WTC11 (cell line): ENCODE data around the gene RIBC1. TPM values are rescaled to one million over a fixed set of nuclear protein-coding genes. Genes with fewer than 3 reads are reported as not detected.

Experiments
- ATAC-seq: fragments of 200-7000 bp; cut with Tn5 transposase; 2 replicates; pipeline ENCODE4 v1.10.0; 2021; ENCODE audit warnings: mild to moderate bottlenecking, moderate library complexity
- CTCF ChIA-PET: fragments of 300-600 bp; sonication (Branson Sonifier 250); formaldehyde crosslinking; loops from one replicate; lab custom pipeline; 2021; ENCODE audit warnings: antibody characterized with exemption; lab: Charles Lee
- POLR2A ChIA-PET: fragments of 350-600 bp; sonication (Branson Sonifier 250); formaldehyde crosslinking; loops from one replicate; lab custom pipeline; 2021; ENCODE audit warnings: antibody characterized with exemption; lab: Charles Lee
- DNase-seq: peaks from one replicate; pipeline ENCODE4 v3.0.0; 2021; ENCODE audit warnings: low spot score
- H3K27ac Mint-ChIP-seq: 2 replicates; pipeline ENCODE4 v1.8.0; 2021; ENCODE audit warnings: mixed read lengths
- H3K27me3 Mint-ChIP-seq: 2 replicates; pipeline ENCODE4 v1.8.0; 2021; ENCODE audit warnings: low read depth, mild to moderate bottlenecking, moderate library complexity, mixed read lengths
- H3K36me3 Mint-ChIP-seq: 2 replicates; pipeline ENCODE4 v1.8.0; 2021; ENCODE audit warnings: mixed read lengths
- H3K4me1 Mint-ChIP-seq: 2 replicates; pipeline ENCODE4 v1.8.0; 2022; ENCODE audit warnings: mixed read lengths
- H3K4me3 Mint-ChIP-seq: 2 replicates; pipeline ENCODE4 v1.8.0; 2021; ENCODE audit warnings: mild to moderate bottlenecking, moderate library complexity, mixed read lengths
- H3K9me3 Mint-ChIP-seq: 2 replicates; pipeline ENCODE4 v1.8.0; 2021; ENCODE audit warnings: mixed read lengths
- ATF1 ChIP-seq: sonication (generic); formaldehyde crosslinking; IDR thresholded peaks from 2 replicates; pipeline ENCODE4 v1.8.1; 2023; ENCODE audit warnings: mild to moderate bottlenecking, moderate library complexity, missing genetic modification reagents
- ATF2 ChIP-seq: sonication (generic); formaldehyde crosslinking; IDR thresholded peaks from 2 replicates; pipeline ENCODE4 v1.8.1; 2022; ENCODE audit warnings: low read depth, missing genetic modification reagents, borderline replicate concordance
- CDX4 ChIP-seq: fragments of 250-450 bp; sonication (Bioruptor Pico); IDR thresholded peaks from 2 replicates; pipeline ENCODE4 v1.9.0; 2021; ENCODE audit warnings: moderate library complexity, mild to moderate bottlenecking, inconsistent platforms, borderline replicate concordance
- E2F4 ChIP-seq: sonication (generic); formaldehyde crosslinking; IDR thresholded peaks from 2 replicates; pipeline ENCODE4 v1.8.1; 2022; ENCODE audit warnings: low read depth, mild to moderate bottlenecking, moderate library complexity, missing genetic modification reagents, borderline replicate concordance
- EMX1 ChIP-seq: fragments of 250-450 bp; sonication (Bioruptor Pico); IDR thresholded peaks from 2 replicates; pipeline ENCODE4 v1.8.0; 2021; ENCODE audit warnings: mild to moderate bottlenecking
- ESRRA ChIP-seq: sonication (generic); formaldehyde crosslinking; IDR thresholded peaks from 2 replicates; pipeline ENCODE4 v1.8.1; 2022; ENCODE audit warnings: mild to moderate bottlenecking, missing genetic modification reagents, borderline replicate concordance
- FOXJ3 ChIP-seq: sonication (generic); formaldehyde crosslinking; IDR thresholded peaks from 2 replicates; pipeline ENCODE4 v1.9.0; 2021; ENCODE audit warnings: missing genetic modification reagents, mild to moderate bottlenecking, borderline replicate concordance
- FOXP4 ChIP-seq: sonication (generic); formaldehyde crosslinking; IDR thresholded peaks from 2 replicates; pipeline ENCODE4 v1.8.0; 2022; ENCODE audit warnings: mild to moderate bottlenecking, missing genetic modification reagents
- GABPB1 ChIP-seq: sonication (generic); formaldehyde crosslinking; IDR thresholded peaks from 2 replicates; pipeline ENCODE4 v1.8.1; 2023; ENCODE audit warnings: mild to moderate bottlenecking, missing genetic modification reagents
- HMGA2 ChIP-seq: fragments of 250-450 bp; sonication (Bioruptor Pico); IDR thresholded peaks from 2 replicates; pipeline ENCODE4 v1.4.0; 2021; ENCODE audit warnings: mild to moderate bottlenecking, moderate library complexity
- IRF1 ChIP-seq: sonication (generic); formaldehyde crosslinking; IDR thresholded peaks from 2 replicates; pipeline ENCODE4 v1.8.0; 2023; ENCODE audit warnings: missing genetic modification reagents
- OVOL2 ChIP-seq: fragments of 250-450 bp; sonication (Bioruptor Pico); IDR thresholded peaks from 2 replicates; pipeline ENCODE4 v1.9.0; 2021; ENCODE audit warnings: mild to moderate bottlenecking, borderline replicate concordance
- ZBTB21 ChIP-seq: sonication (generic); formaldehyde crosslinking; IDR thresholded peaks from 2 replicates; pipeline ENCODE4 v1.8.1; 2023; ENCODE audit warnings: mild to moderate bottlenecking, missing genetic modification reagents, borderline replicate concordance
- ZMAT4 ChIP-seq: fragments of 250-450 bp; sonication (Bioruptor Pico); IDR thresholded peaks from 2 replicates; pipeline ENCODE4 v1.9.0; 2021; ENCODE audit warnings: mild to moderate bottlenecking
- ZNF219 ChIP-seq: sonication (generic); formaldehyde crosslinking; IDR thresholded peaks from 2 replicates; pipeline ENCODE4 v1.8.0; 2023; ENCODE audit warnings: missing genetic modification reagents, mild to moderate bottlenecking, borderline replicate concordance
- ZNF281 ChIP-seq: sonication (generic); formaldehyde crosslinking; IDR thresholded peaks from 2 replicates; pipeline ENCODE4 v1.8.0; 2023; ENCODE audit warnings: mild to moderate bottlenecking, missing genetic modification reagents
- ZNF416 ChIP-seq: fragments of 250-450 bp; sonication (Bioruptor Pico); IDR thresholded peaks from 2 replicates; pipeline ENCODE4 v1.9.0; 2021; ENCODE audit warnings: mild to moderate bottlenecking, inconsistent platforms
- ZNF425 ChIP-seq: fragments of 250-450 bp; sonication (Bioruptor Pico); conservative IDR thresholded peaks from 2 replicates; pipeline ENCODE4 v1.9.0; 2021; ENCODE audit warnings: mild to moderate bottlenecking
- ZNF512 ChIP-seq: sonication (generic); formaldehyde crosslinking; IDR thresholded peaks from 2 replicates; pipeline ENCODE4 v1.8.1; 2022; ENCODE audit warnings: missing genetic modification reagents, borderline replicate concordance
- total RNA-seq: library from RNA; stranded (reverse); gene quantifications from 3 replicates; pipeline ENCODE4 v1.2.3, GENCODE V29; 2021

Gene RIBC1
- total RNA-seq, 1 experiment from 2014 or later, result 1.1 TPM

GRCh38 chrX:53421125-53421524 lies 1.5 kb upstream of the RIBC1 start (continued):
- TF ChIP-seq ZNF281 (CRISPR knock-in tag) (no peak), FOXP4 (CRISPR knock-in tag) (no peak), ATF1 (CRISPR knock-in tag) (no peak), ZMAT4 (CRISPR knock-in tag) (no peak)

- ATAC-seq, result no peak
- no peak for DNase-seq
- CTCF ChIA-PET, result interaction anchor here (0.6 to 2.8 kb wide), 9 partner anchors 15 to 637 kb away, joined by 3 to 21 read pairs (median 7); no protein-coding TSS in a partner anchor
- POLR2A ChIA-PET, result interaction anchor here (1.4 to 2.1 kb wide), 4 partner anchors 24 to 196 kb away, joined by 3 to 15 read pairs (median 8); partner anchors contain the start of gene KDM5C
- H3K4me3 Mint-ChIP-seq, result peak overlapping the region; percentile 96
- peak overlapping the region; percentile 98 for H3K27ac Mint-ChIP-seq
- H3K4me1 Mint-ChIP-seq, result peaks cover 14% of the 10 kb centered on the region
- H3K36me3 Mint-ChIP-seq, result 0 out of 2 replicates have a peak, but pooled peaks cover 4% of the 10 kb centered on the region
- H3K9me3 Mint-ChIP-seq, result no peaks in the 10 kb centered on the region
- no peaks in the 10 kb centered on the region for H3K27me3 Mint-ChIP-seq
- TF ChIP-seq IRF1, result no peak
- TF ChIP-seq ATF2 (CRISPR knock-in tag), result no peak
- no peak for TF ChIP-seq HMGA2
- TF ChIP-seq ZNF416, result no peak
- no peak for TF ChIP-seq EMX1 (CRISPR knock-in tag)
- no peak for TF ChIP-seq OVOL2
- TF ChIP-seq ESRRA (CRISPR knock-in tag), result no peak
- TF ChIP-seq E2F4 (CRISPR knock-in tag), result no peak
- TF ChIP-seq GABPB1, result no peak
- no peak for TF ChIP-seq CDX4 (CRISPR knock-in tag)
- TF ChIP-seq ZMAT4 (CRISPR knock-in tag), result no peak
- no peak for TF ChIP-seq ZBTB21 (CRISPR knock-in tag)
- TF ChIP-seq ZNF512 (CRISPR knock-in tag), result no peak
- TF ChIP-seq ZNF219 (CRISPR knock-in tag), result no peak
- TF ChIP-seq FOXJ3 (CRISPR knock-in tag), result no peak
- no peak for TF ChIP-seq ZNF425 (CRISPR knock-in tag)
These were observed 944 bp upstream of the RIBC1 start for GRCh38 chrX:53421772-53422085.
